Astrocyte of the hippocampus (primary cell): Measurements from ENCODE around the gene MORF4L1.

Experiments used
- DNase-seq: peaks from one replicate; pipeline ENCODE4 v3.0.0; 2011; ENCODE audit warnings: low read depth, low spot score

MORF4L1 gene

GRCh38 chr15:78946493-78946892 lies 73.8 kb downstream of the MORF4L1 start:
- DNase-seq, result no peak

DNA sequence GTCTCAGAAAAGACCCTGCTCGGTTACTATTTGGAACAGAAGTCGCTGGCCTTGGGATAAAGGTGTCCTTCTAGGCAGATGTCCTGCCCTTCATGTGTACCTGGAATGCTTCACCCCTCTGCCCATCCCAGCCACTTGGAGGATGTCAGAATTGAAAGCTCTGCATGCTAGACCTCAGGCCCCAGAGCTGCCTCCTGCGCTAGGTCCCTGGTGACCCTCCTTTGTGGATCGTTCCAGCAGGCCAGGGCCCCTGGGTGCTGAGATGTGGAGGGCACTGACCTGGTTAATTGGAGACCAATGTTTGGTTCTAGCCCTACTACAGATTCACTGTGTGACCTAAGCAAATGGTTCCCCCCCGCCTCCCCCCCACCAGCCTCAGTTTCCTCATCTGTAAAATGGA lies 74.8 kb downstream of the MORF4L1 start:
- no peak for DNase-seq
